Small intestine (tissue), 7 donors: ENCODE data around the gene CLP1. TPM values are rescaled to one million over a fixed set of nuclear protein-coding genes. Genes with fewer than 3 reads are reported as not detected.
"Not testable (repeated sequence)": the region's sequence is repeated elsewhere in the genome, so short reads cannot be mapped to it uniquely, and the experiment has no call there.

ENCODE experiments used
- DNase-seq, 2 donors: peaks; one replicate each; pipeline versions ENCODE4 v3.0.0 to v3.0.0-alpha.2; 2013
- FAIRE-seq: peaks from 2 replicates; lab custom pipeline; 2012; peaks lifted over from hg19 to GRCh38; lab: Jason Lieb, UNC
- H3K27ac ChIP-seq, 3 donors: one replicate each; pipeline ENCODE4 v1.5.1; 2013; ENCODE audit warnings: low read length in 2 of 3, mild to moderate bottlenecking in 2 of 3, control low read depth in 1 of 3, inconsistent platforms in 1 of 3, low read depth in 1 of 3, moderate library complexity in 1 of 3
- H3K27me3 ChIP-seq, 3 donors: one replicate each; pipeline ENCODE4 v1.6.1; 2013; ENCODE audit warnings: low read length in 3 of 3, inconsistent platforms in 1 of 3; ENCODE audit not compliant: control insufficient read depth in 3 of 3, insufficient read depth in 3 of 3
- H3K36me3 ChIP-seq, 3 donors: one replicate each; pipeline ENCODE4 v1.6.1; 2013; ENCODE audit warnings: low read length in 3 of 3, inconsistent platforms in 1 of 3, low read depth in 1 of 3, mild to moderate bottlenecking in 1 of 3, moderate library complexity in 1 of 3; ENCODE audit not compliant: control insufficient read depth in 3 of 3, insufficient read depth in 2 of 3
- H3K4me1 ChIP-seq, 3 donors: one replicate each; pipeline ENCODE4 v1.6.1; 2013; ENCODE audit warnings: low read length in 2 of 3, inconsistent platforms in 1 of 3, low read depth in 1 of 3, mild to moderate bottlenecking in 1 of 3, moderate library complexity in 1 of 3; ENCODE audit not compliant: control insufficient read depth in 3 of 3, insufficient read depth in 2 of 3
- H3K4me3 ChIP-seq, 3 donors: one replicate each; pipeline ENCODE4 v1.5.1; 2013; ENCODE audit warnings: low read length in 3 of 3, control low read depth in 1 of 3, inconsistent platforms in 1 of 3, low read depth in 1 of 3, mild to moderate bottlenecking in 1 of 3, moderate library complexity in 1 of 3
- H3K9me3 ChIP-seq, 2 donors: one replicate each; pipeline ENCODE4 v1.6.1; 2013; ENCODE audit warnings: low read depth in 1 of 2, low read length in 1 of 2; ENCODE audit not compliant: control insufficient read depth in 2 of 2, insufficient read depth in 1 of 2
- WGBS, 3 donors: extraction: QIAGEN DNeasy Blood & Tissue Kit; methylation state at CpG; one replicate each; pipeline ENCODE4 v1.1.7; 2013; 5-methylcytosine and 5-hydroxymethylcytosine counted together
- polyA plus RNA-seq, 4 donors: library from polyadenylated mRNA; stranded (reverse) in 3 of 4; unstranded in 1 of 4; fragments of 200-250 nt in 3 of 4; fragments of 120-200 nt in 1 of 4; gene quantifications; one replicate each; pipeline versions ENCODE4 v1.2.1 to v1.2.3, GENCODE V29; 2013
- donor health status: healthy with polysubstance abuse.
- donor health status: control.
- donor health status: control.
- donor health status: Bipolar disorder and iron deficiency.
- donor health status: healthy.

The CLP1 gene
- polyA plus RNA-seq, 4 donors = 10.3 to 14.7 (median 13.0) TPM

- WGBS, 3 donors = 78 to 90% (median 80%) methylated on average over 3 of the region's 3 CpGs
- no peak overlapping the region for H3K27ac ChIP-seq
- H3K36me3 ChIP-seq = peaks cover 7 to 21% (median 18%) of the 10 kb centered on the region in 3 donors
- H3K4me1 ChIP-seq = peaks cover 0 to 12% (median 0%) of the 10 kb centered on the region in 3 donors
- H3K9me3 ChIP-seq = no peaks in the 10 kb centered on the region
- no peak overlapping the region for H3K4me3 ChIP-seq
- no peak for FAIRE-seq
- no peaks in the 10 kb centered on the region for H3K27me3 ChIP-seq
- no peak for DNase-seq
These were observed 17.8 kb downstream of the CLP1 start for GRCh38 chr11:57675176-57675941.

- WGBS, 3 donors = 54 to 83% (median 67%) methylated on average over 4 of the region's 4 CpGs
- peaks cover 6 to 20% (median 15%) of the 10 kb centered on the region in 3 donors for H3K36me3 ChIP-seq
- no peak overlapping the region for H3K4me3 ChIP-seq
- FAIRE-seq (no peak), DNase-seq (peak in 1 of 2 donors; percentile 45)
- H3K27me3 ChIP-seq = no peaks in the 10 kb centered on the region
- peaks cover 0 to 11% (median 0%) of the 10 kb centered on the region in 3 donors for H3K4me1 ChIP-seq
- peak overlapping the region in 2 of 3 donors; percentile 5 to 57 for H3K27ac ChIP-seq
- H3K9me3 ChIP-seq = no peaks in the 10 kb centered on the region
These were observed 21.8 kb downstream of the CLP1 start for GRCh38 chr11:57679396-57679795.

- Histone ChIP-seq H3K4me1 (peaks cover 0 to 10% (median 0%) of the 10 kb centered on the region in 3 donors), H3K36me3 (peaks cover 12 to 30% (median 12%) of the 10 kb centered on the region in 3 donors), H3K27ac (peak overlapping the region in 2 of 3 donors; percentile 24 to 57), H3K4me3 (no peak overlapping the region), H3K9me3 (no peaks in the 10 kb centered on the region), H3K27me3 (no peaks in the 10 kb centered on the region)
- WGBS, 3 donors = 53 to 67% (median 65%) methylated on average over 2 of the region's 2 CpGs
- peak in 1 of 2 donors; percentile 72 for DNase-seq
- no peak for FAIRE-seq
These were observed 23.0 kb downstream of the CLP1 start for GRCh38 chr11:57680552-57680874.

- no peaks in the 10 kb centered on the region for H3K9me3 ChIP-seq
- no peak overlapping the region for H3K27ac ChIP-seq
- peaks cover 0 to 6% (median 0%) of the 10 kb centered on the region in 3 donors for H3K4me1 ChIP-seq
- DNase-seq = no peak
- WGBS, 3 donors = 71 to 79% (median 75%) methylated on average over 1 of the region's 1 CpG
- H3K36me3 ChIP-seq = peaks cover 6 to 36% (median 11%) of the 10 kb centered on the region in 3 donors
- FAIRE-seq = no peak
- no peak overlapping the region for H3K4me3 ChIP-seq
- H3K27me3 ChIP-seq = no peaks in the 10 kb centered on the region
These were observed 23.6 kb downstream of the CLP1 start for GRCh38 chr11:57681168-57681567.

GRCh38 chr11:57690474-57690873 is 32.9 kb downstream of the CLP1 start:
- WGBS, 3 donors = 99 to 100% (median 99%) methylated on average over 5 of the region's 5 CpGs

GRCh38 chr11:57698843-57699365 is 41.3 kb downstream of the CLP1 start:
- Histone ChIP-seq H3K4me1 (no peaks in the 10 kb centered on the region), H3K27ac (no peak overlapping the region), H3K9me3 (no peaks in the 10 kb centered on the region), H3K27me3 (no peaks in the 10 kb centered on the region), H3K4me3 (no peak overlapping the region), H3K36me3 (peaks cover 40 to 73% (median 41%) of the 10 kb centered on the region in 3 donors)
- WGBS, 3 donors = 93 to 94% (median 93%) methylated on average over 18 of the region's 18 CpGs
- DNase-seq (no peak), FAIRE-seq (no peak)

More at GRCh38 chr11:57690474-57690873, 32.9 kb downstream of the CLP1 start:
- FAIRE-seq, DNase-seq, H3K27ac ChIP-seq, H3K27me3 ChIP-seq, H3K9me3 ChIP-seq, H3K4me1 ChIP-seq, H3K4me3 ChIP-seq: not testable (repeated sequence)
- H3K36me3 ChIP-seq = peaks cover 12 to 72% (median 28%) of the 10 kb centered on the region in 3 donors

- DNase-seq (no peak), FAIRE-seq (no peak)
- no peaks in the 10 kb centered on the region for H3K9me3 ChIP-seq
- no peaks in the 10 kb centered on the region for H3K27me3 ChIP-seq
- no peak overlapping the region for H3K27ac ChIP-seq
- H3K4me3 ChIP-seq = no peak overlapping the region
- WGBS, 3 donors = 88 to 92% (median 88%) methylated on average over 10 of the region's 10 CpGs
- peaks cover 37 to 71% (median 44%) of the 10 kb centered on the region in 3 donors for H3K36me3 ChIP-seq
- H3K4me1 ChIP-seq = no peaks in the 10 kb centered on the region
These were observed 42.3 kb downstream of the CLP1 start for GRCh38 chr11:57699813-57700212.

- 76 to 88% (median 81%) methylated on average over 3 of the region's 3 CpGs for WGBS, 3 donors
- FAIRE-seq = no peak
- DNase-seq = no peak
- no peak overlapping the region for H3K4me3 ChIP-seq
- no peak overlapping the region for H3K27ac ChIP-seq
- H3K9me3 ChIP-seq = no peaks in the 10 kb centered on the region
- H3K27me3 ChIP-seq = no peaks in the 10 kb centered on the region
- H3K4me1 ChIP-seq = no peaks in the 10 kb centered on the region
- peaks cover 36 to 68% (median 44%) of the 10 kb centered on the region in 3 donors for H3K36me3 ChIP-seq
These were observed 42.9 kb downstream of the CLP1 start for GRCh38 chr11:57700425-57700824.
